ENCODE measurements around the gene ICAM2. TPM values are rescaled to one million over a fixed set of nuclear protein-coding genes. Genes with fewer than 3 reads are reported as not detected.

Gene ICAM2
- total RNA-seq, 1 donor from 2014 or later = not detected

DNA sequence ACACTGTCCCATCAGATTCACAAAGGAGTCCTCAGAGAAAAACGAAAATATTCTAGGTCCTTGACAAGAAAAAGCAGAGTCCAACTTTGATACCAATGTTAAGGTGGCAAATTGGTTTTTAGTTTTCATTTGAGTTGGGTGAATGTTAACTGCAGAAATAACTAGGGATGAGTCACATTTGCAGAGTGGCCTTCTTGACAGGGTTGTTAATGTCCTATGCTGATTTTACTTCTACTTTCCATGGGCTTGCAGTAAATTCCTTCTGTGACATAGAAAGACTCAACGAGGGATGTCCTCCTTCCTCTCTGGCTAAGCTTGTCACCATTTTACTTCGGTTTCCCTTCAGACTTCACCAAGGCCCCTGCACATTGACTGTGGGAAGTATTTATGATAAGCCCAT lies 47.2 kb upstream of the ICAM2 start:
- H3K4me1 Mint-ChIP-seq = no peaks in the 10 kb centered on the region
- H3K4me2 ChIP-seq = no peak overlapping the region
- no peaks in the 10 kb centered on the region for H3K27me3 Mint-ChIP-seq (ENCODE audit: insufficient read depth, low read depth)
- H4K20me1 ChIP-seq (ENCODE audit: low read depth) = no peaks in the 10 kb centered on the region
- H3K4me3 ChIP-seq = no peak overlapping the region
- no peak overlapping the region for H3K9ac ChIP-seq
- H3K4me3 Mint-ChIP-seq = peak overlapping the region; percentile 30
- no peak overlapping the region for H3K27ac Mint-ChIP-seq
- peaks cover 42% of the 10 kb centered on the region for H3K36me3 Mint-ChIP-seq
- H3K27ac ChIP-seq = no peak overlapping the region
- H3K9me3 Mint-ChIP-seq = peaks cover 17% of the 10 kb centered on the region
- DNase-seq (ENCODE audit: low spot score) = no peak
- no peaks in the 10 kb centered on the region for H3F3A ChIP-seq (ENCODE audit: low read depth)
- H3K36me3 ChIP-seq = no peaks in the 10 kb centered on the region
- H3K9me3 ChIP-seq (ENCODE audit: low read depth) = no peaks in the 10 kb centered on the region
- H3K79me2 ChIP-seq (ENCODE audit: low read depth) = no peaks in the 10 kb centered on the region
- no peaks in the 10 kb centered on the region for H3K4me1 ChIP-seq
- TF ChIP-seq, protein P1, sequence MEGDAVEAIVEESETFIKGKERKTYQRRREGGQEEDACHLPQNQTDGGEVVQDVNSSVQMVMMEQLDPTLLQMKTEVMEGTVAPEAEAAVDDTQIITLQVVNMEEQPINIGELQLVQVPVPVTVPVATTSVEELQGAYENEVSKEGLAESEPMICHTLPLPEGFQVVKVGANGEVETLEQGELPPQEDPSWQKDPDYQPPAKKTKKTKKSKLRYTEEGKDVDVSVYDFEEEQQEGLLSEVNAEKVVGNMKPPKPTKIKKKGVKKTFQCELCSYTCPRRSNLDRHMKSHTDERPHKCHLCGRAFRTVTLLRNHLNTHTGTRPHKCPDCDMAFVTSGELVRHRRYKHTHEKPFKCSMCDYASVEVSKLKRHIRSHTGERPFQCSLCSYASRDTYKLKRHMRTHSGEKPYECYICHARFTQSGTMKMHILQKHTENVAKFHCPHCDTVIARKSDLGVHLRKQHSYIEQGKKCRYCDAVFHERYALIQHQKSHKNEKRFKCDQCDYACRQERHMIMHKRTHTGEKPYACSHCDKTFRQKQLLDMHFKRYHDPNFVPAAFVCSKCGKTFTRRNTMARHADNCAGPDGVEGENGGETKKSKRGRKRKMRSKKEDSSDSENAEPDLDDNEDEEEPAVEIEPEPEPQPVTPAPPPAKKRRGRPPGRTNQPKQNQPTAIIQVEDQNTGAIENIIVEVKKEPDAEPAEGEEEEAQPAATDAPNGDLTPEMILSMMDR (IDR thresholded peaks at IDR 0.05) = no peak
- no peak for TF ChIP-seq EZH2phosphoT487 (IDR thresholded peaks at IDR 0.05)
- TF ChIP-seq EZH2 (IDR thresholded peaks at IDR 0.05) = no peak
- H3K27me3 ChIP-seq = no peaks in the 10 kb centered on the region
- no peak overlapping the region for H2AFZ ChIP-seq (replicated peaks)

DNA sequence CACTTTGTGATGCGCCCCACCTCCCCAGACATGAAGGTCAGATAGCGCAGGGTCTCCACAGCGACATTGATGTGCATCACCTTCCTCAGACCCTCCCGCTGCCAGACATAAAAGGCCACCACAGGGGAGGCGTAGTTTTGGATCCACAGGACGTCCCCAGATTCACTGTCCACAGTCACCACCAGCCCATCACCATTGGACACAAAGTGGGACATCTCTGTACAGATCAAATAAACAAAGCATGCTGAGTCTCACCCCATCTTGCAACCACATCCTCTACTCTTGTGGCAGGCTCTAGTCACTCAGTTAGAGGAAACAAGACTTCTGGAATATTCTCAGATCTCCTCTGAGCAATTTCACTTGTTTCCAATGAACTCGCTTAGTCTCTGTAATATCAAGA lies 46.3 kb upstream of the ICAM2 start:
- H4K20me1 ChIP-seq (ENCODE audit: low read depth) = no peaks in the 10 kb centered on the region
- Mint-ChIP-seq H3K27ac (no peak overlapping the region), H3K36me3 (peaks cover 39% of the 10 kb centered on the region), H3K4me3 (no peak overlapping the region), H3K27me3 (ENCODE audit: insufficient read depth, low read depth) (no peaks in the 10 kb centered on the region), H3K4me1 (no peaks in the 10 kb centered on the region), H3K9me3 (peaks cover 17% of the 10 kb centered on the region)
- H3K9me3 ChIP-seq (ENCODE audit: low read depth) = no peaks in the 10 kb centered on the region
- H3K4me1 ChIP-seq = no peaks in the 10 kb centered on the region
- H3F3A ChIP-seq (ENCODE audit: low read depth) = no peaks in the 10 kb centered on the region
- no peak for DNase-seq (ENCODE audit: low spot score)
- H2AFZ ChIP-seq (replicated peaks) = no peak overlapping the region
- TF ChIP-seq, protein P1 (IDR thresholded peaks at IDR 0.05) = no peak
- TF ChIP-seq EZH2 (IDR thresholded peaks at IDR 0.05) = no peak
- TF ChIP-seq EZH2phosphoT487 (IDR thresholded peaks at IDR 0.05) = no peak
- no peak overlapping the region for H3K9ac ChIP-seq
- H3K36me3 ChIP-seq = no peaks in the 10 kb centered on the region
- H3K79me2 ChIP-seq (ENCODE audit: low read depth) = no peaks in the 10 kb centered on the region
- H3K27ac ChIP-seq = no peak overlapping the region
- no peaks in the 10 kb centered on the region for H3K27me3 ChIP-seq
- no peak overlapping the region for H3K4me2 ChIP-seq
- H3K4me3 ChIP-seq = no peak overlapping the region

DNA sequence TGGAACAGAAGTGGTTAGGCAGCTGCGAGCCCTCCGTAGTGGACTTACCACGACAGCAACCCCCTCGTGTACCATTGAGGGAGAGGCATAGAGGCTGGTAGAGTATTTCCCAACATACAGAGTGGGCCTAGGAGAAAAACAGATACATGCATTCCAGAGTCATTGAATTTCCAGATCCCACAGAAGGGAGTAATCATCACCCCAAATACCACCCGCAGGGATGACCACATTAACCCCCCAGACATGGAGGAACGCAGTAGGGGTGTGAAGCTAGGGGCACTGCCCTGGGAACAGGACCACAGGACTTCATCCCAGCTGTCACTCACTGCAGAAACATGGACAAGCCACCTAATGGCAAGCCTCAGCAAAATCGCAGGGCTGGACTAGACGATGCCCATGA lies 44.7 kb upstream of the ICAM2 start:
- Mint-ChIP-seq H3K4me3 (no peak overlapping the region), H3K4me1 (no peaks in the 10 kb centered on the region), H3K27me3 (ENCODE audit: insufficient read depth, low read depth) (no peaks in the 10 kb centered on the region), H3K27ac (no peak overlapping the region), H3K36me3 (peaks cover 32% of the 10 kb centered on the region), H3K9me3 (peaks cover 17% of the 10 kb centered on the region)
- Histone ChIP-seq H3K79me2 (ENCODE audit: low read depth) (no peaks in the 10 kb centered on the region), H3K4me2 (no peak overlapping the region), H3K36me3 (no peaks in the 10 kb centered on the region), H2AFZ (replicated peaks) (no peak overlapping the region), H3K4me3 (no peak overlapping the region), H3K4me1 (no peaks in the 10 kb centered on the region), H3K27me3 (no peaks in the 10 kb centered on the region), H3F3A (ENCODE audit: low read depth) (no peaks in the 10 kb centered on the region), H3K27ac (no peak overlapping the region), H3K9me3 (ENCODE audit: low read depth) (no peaks in the 10 kb centered on the region), H3K9ac (no peak overlapping the region), H4K20me1 (ENCODE audit: low read depth) (no peaks in the 10 kb centered on the region)
- no peak for DNase-seq (ENCODE audit: low spot score)
- TF ChIP-seq EZH2phosphoT487 (IDR thresholded peaks at IDR 0.05) = no peak
- no peak for TF ChIP-seq EZH2 (IDR thresholded peaks at IDR 0.05)
- TF ChIP-seq, protein P1 (IDR thresholded peaks at IDR 0.05) = no peak
